ENCODE data around the gene ZBTB38. TPM values are rescaled to one million over a fixed set of nuclear protein-coding genes. Genes with fewer than 3 reads are reported as not detected.

ZBTB38 gene
- total RNA-seq, 1 donor = 181 TPM

GRCh38 chr3:141330235-141330634, 38.1 kb upstream of the ZBTB38 start:
- no peak for DNase-seq (ENCODE audit: insufficient read length, low spot score, missing footprints)
- Histone ChIP-seq H3K4me2 (ENCODE audit: insufficient read depth, low read length) (no peak overlapping the region), H3K9me3 (ENCODE audit: low read depth, low read length) (no peaks in the 10 kb centered on the region), H3K27me3 (ENCODE audit: insufficient read depth, low read length) (no peaks in the 10 kb centered on the region), H3K36me3 (ENCODE audit: insufficient read depth, low read length) (no peaks in the 10 kb centered on the region), H2AFZ (ENCODE audit: low read length) (no peak overlapping the region), H3K27ac (ENCODE audit: low read depth, low read length) (peak overlapping the region; percentile 97), H3K4me3 (ENCODE audit: insufficient read depth, low read length) (no peak overlapping the region), H3K4me1 (ENCODE audit: insufficient read depth, low read length) (peaks cover 40% of the 10 kb centered on the region), H3K79me2 (ENCODE audit: insufficient read depth, low read length) (no peaks in the 10 kb centered on the region), H4K20me1 (ENCODE audit: insufficient read depth, low read length) (no peaks in the 10 kb centered on the region)
- no peak for TF ChIP-seq CTCF (IDR thresholded peaks at IDR 0.05; ENCODE audit: extremely low read depth, low read depth, low read length)

GRCh38 chr3:141330718-141331376, 37.5 kb upstream of the ZBTB38 start:
- H2AFZ ChIP-seq (ENCODE audit: low read length) = no peak overlapping the region
- no peak for TF ChIP-seq CTCF (IDR thresholded peaks at IDR 0.05; ENCODE audit: extremely low read depth, low read depth, low read length)

GRCh38 chr3:141331377-141332318, 36.7 kb upstream of the ZBTB38 start:
- Histone ChIP-seq H3K4me1 (ENCODE audit: insufficient read depth, low read length) (peaks cover 51% of the 10 kb centered on the region), H3K27ac (ENCODE audit: low read depth, low read length) (peak overlapping the region; percentile 97), H3K27me3 (ENCODE audit: insufficient read depth, low read length) (no peaks in the 10 kb centered on the region), H3K9me3 (ENCODE audit: low read depth, low read length) (no peaks in the 10 kb centered on the region), H3K79me2 (ENCODE audit: insufficient read depth, low read length) (no peaks in the 10 kb centered on the region), H3K36me3 (ENCODE audit: insufficient read depth, low read length) (no peaks in the 10 kb centered on the region), H4K20me1 (ENCODE audit: insufficient read depth, low read length) (no peaks in the 10 kb centered on the region), H3K4me3 (ENCODE audit: insufficient read depth, low read length) (no peak overlapping the region), H2AFZ (ENCODE audit: low read length) (no peak overlapping the region), H3K4me2 (ENCODE audit: insufficient read depth, low read length) (peak overlapping the region; percentile 31)
- peak; percentile 94 for DNase-seq (ENCODE audit: insufficient read length, low spot score, missing footprints)
- TF ChIP-seq CTCF (IDR thresholded peaks at IDR 0.05; ENCODE audit: extremely low read depth, low read depth, low read length) = no peak

More at GRCh38 chr3:141330718-141331376, 37.5 kb upstream of the ZBTB38 start:
- Histone ChIP-seq H3K4me1 (ENCODE audit: insufficient read depth, low read length) (peaks cover 46% of the 10 kb centered on the region), H3K27ac (ENCODE audit: low read depth, low read length) (peak overlapping the region; percentile 97), H3K36me3 (ENCODE audit: insufficient read depth, low read length) (no peaks in the 10 kb centered on the region), H4K20me1 (ENCODE audit: insufficient read depth, low read length) (no peaks in the 10 kb centered on the region), H3K27me3 (ENCODE audit: insufficient read depth, low read length) (no peaks in the 10 kb centered on the region), H3K4me2 (ENCODE audit: insufficient read depth, low read length) (peak overlapping the region; percentile 31), H3K9me3 (ENCODE audit: low read depth, low read length) (no peaks in the 10 kb centered on the region), H3K79me2 (ENCODE audit: insufficient read depth, low read length) (no peaks in the 10 kb centered on the region), H3K4me3 (ENCODE audit: insufficient read depth, low read length) (no peak overlapping the region)
- DNase-seq (ENCODE audit: insufficient read length, low spot score, missing footprints) = no peak

- no peaks in the 10 kb centered on the region for H3K9me3 ChIP-seq (ENCODE audit: low read depth, low read length)
- H2AFZ ChIP-seq (ENCODE audit: low read length) = no peak overlapping the region
- H3K27ac ChIP-seq (ENCODE audit: low read depth, low read length) = peak overlapping the region; percentile 97
- H3K4me1 ChIP-seq (ENCODE audit: insufficient read depth, low read length) = peaks cover 58% of the 10 kb centered on the region
- TF ChIP-seq CTCF (IDR thresholded peaks at IDR 0.05; ENCODE audit: extremely low read depth, low read depth, low read length) = no peak
- no peak for DNase-seq (ENCODE audit: insufficient read length, low spot score, missing footprints)
- H3K4me2 ChIP-seq (ENCODE audit: insufficient read depth, low read length) = peak overlapping the region; percentile 31
- H3K27me3 ChIP-seq (ENCODE audit: insufficient read depth, low read length) = no peaks in the 10 kb centered on the region
- no peaks in the 10 kb centered on the region for H4K20me1 ChIP-seq (ENCODE audit: insufficient read depth, low read length)
- no peaks in the 10 kb centered on the region for H3K79me2 ChIP-seq (ENCODE audit: insufficient read depth, low read length)
- no peaks in the 10 kb centered on the region for H3K36me3 ChIP-seq (ENCODE audit: insufficient read depth, low read length)
- H3K4me3 ChIP-seq (ENCODE audit: insufficient read depth, low read length) = no peak overlapping the region
Observed at GRCh38 chr3:141332416-141332815, 35.9 kb upstream of the ZBTB38 start.
